HG03025 (cell line): ENCODE measurements around the gene APOC4.
"Not testable (repeated sequence)": the region's sequence is repeated elsewhere in the genome, so short reads cannot be mapped to it uniquely, and the experiment has no call there.

Source experiments
- ATAC-seq: cut with Tn5 transposase; IDR thresholded peaks from one replicate; pipeline ENCODE4 v1.9.1; 2021; ENCODE audit warnings: mild to moderate bottlenecking, moderate library complexity; ENCODE audit not compliant: unreplicated experiment, low FRiP score

APOC4 gene

DNA sequence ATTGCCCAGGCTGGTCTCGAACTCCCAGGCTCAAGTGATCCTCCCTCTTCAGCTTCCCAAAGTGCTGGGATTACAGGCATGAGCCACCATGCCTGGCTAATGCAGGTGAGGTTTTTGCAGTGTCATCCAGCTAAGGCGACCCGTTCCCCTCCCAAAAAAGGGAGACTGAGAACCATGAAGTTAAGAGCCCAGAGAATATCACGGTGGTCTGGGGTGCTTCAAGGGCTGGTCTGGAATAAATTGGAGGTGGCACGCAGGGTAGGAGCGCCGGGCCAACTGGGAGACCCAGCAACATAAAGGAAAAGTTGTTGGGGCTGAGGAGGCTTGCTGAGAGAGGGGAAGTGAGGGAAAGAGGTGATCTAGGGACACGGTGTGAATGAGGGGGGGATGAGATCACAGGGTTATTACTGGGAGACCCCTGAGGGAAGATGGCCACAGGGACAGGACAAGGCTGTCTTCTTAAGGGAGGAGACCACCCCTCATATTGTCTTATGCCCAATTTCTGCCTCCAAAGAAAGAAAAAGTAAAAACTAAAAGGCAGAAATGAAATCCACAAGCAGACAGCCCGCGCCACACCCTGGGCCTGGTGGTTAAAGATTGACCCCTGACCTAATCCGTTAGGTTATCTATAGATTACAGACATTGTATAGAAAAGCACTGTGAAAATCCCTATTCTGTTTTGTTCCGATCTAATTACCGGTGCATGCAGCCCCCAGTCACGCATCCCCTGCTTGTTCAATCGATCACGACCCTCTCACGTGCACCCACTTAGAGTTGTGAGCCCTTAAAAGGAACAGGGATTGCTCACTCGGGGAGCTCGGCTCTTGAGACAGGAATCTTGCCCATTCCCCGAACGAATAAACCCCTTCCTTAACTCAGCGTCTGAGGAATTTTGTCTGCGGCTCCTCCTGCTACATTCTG, 28.3 kb upstream of the APOC4 start:
- not testable (repeated sequence) for ATAC-seq

- ATAC-seq: peak; percentile 89
Observed at GRCh38 chr19:44914433-44915206, 27.4 kb upstream of the APOC4 start, which contains the start of gene APOC1. Gene APOC1, plus strand, starts transcription at chr19:44914608. Its CDS starts 284 bp downstream, at chr19:44914892.

DNA sequence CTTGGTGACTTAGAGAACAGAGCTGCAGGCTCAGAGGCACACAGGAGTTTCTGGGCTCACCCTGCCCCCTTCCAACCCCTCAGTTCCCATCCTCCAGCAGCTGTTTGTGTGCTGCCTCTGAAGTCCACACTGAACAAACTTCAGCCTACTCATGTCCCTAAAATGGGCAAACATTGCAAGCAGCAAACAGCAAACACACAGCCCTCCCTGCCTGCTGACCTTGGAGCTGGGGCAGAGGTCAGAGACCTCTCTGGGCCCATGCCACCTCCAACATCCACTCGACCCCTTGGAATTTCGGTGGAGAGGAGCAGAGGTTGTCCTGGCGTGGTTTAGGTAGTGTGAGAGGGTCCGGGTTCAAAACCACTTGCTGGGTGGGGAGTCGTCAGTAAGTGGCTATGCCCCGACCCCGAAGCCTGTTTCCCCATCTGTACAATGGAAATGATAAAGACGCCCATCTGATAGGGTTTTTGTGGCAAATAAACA, 17.8 kb upstream of the APOC4 start:
- no peak for ATAC-seq

- no peak for ATAC-seq
Observed at GRCh38 chr19:44925114-44925891, 16.7 kb upstream of the APOC4 start.

- not testable (repeated sequence) for ATAC-seq
Observed at GRCh38 chr19:44926245-44927077, 15.6 kb upstream of the APOC4 start.

GRCh38 chr19:44927746-44928145, 14.3 kb upstream of the APOC4 start:
- ATAC-seq: no peak

DNA sequence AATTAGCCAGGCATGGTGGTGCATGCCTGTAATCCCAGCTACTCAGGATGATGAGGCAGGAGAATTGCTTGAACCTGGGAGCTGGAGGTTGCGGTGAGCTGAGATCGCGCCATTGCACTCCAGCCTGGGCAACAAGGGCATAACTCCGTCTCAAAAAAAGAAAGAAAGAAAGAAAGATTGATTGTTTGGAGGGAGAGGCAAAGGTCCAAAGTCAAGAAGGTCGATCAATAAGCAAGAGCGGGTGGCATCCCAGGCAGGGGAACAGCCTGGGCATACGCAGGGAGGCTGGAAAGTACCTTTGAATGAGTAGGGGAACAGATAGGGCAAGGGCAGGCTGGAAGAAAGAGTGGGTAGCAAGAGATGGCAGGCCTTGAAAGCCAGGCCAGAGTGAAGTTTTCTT, 11.9 kb upstream of the APOC4 start:
- no peak for ATAC-seq

DNA sequence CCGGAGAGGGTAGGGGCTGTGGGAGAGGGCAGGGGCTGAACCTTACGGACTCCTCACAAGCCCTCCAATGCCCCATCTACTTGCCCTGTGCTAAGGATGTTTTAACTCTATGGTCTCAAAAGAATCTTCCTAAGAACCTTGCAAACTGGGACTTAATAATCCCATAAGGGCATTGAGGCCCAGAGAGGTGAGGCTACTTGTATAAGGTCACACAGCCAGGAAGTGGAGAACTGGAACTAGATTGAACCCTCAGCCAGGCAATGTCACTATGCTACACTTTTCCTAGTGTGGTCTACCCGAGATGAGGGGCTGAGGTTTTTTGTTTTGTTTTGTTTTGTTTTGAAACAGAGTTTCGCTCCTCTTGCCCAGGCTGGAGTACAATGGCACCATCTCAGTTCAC, 10.5 kb upstream of the APOC4 start:
- no peak for ATAC-seq

DNA sequence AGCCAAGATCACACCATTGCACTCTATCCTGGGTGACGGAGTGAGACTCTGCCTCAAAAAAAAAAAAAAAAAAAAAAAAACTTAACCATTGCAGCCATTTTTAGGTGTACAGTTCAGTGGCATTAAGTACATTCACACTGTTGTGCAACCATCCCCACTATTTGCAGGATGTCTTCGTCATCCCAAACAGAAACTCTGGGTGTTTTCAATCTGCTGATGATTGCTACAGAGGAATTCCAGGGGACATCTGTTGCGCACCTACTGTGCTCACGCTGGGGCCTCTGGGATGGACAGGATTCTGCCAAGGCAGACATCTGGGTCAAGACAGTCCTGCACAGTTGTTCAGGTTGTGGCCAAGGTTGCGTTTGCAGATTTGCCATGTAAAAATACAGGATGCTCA, 2.4 kb upstream of the APOC4 start:
- no peak for ATAC-seq

DNA sequence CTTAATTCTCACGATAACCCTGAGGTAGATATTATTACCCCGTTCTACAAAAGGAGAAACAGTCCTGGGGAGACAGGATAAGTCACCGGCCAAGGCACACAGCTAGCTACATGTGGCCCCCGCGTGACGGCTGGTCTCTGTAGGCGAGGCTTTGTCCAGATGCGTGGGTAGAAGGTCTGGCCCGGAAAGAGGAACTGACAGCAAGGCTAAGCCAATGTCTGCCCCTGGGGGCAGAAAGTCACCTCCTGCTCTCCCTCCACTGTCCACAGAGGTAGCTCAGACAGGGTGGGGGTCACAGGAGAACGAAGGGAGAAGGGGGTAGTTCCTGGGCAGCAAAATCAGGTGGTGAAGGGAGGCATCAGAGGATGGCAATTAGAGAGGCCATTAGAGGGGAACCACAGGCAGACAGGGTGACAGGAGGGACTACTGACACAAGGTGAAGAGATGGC, 1.8 kb downstream of the APOC4 start:
- no peak for ATAC-seq

DNA sequence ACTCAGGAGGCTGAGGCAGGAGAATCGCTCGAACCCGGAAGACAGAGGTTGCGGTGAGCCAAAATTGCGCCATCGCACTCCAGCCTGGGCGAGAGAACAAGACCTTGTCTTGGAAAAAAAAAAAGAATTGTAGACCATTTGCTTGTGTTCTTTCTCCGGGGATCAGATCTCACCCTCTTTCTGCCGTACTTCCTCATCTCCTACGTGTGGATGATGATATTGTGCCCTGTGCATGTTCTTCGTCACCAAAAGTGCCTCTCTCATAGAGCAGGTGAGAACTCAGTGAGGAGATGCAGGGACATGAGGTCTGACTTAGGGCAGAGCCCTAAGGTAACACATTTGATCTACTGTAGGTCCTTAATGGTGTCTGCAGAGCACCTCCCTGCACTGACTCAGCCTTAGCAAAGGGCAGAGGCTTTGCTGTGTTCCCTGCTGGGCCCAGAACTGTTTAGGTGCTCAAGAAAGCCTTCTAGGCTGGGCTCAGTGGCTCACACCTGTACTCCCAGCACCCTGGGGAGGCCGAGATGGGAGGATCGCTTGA, 5.1 kb downstream of the APOC4 start:
- no peak for ATAC-seq

DNA sequence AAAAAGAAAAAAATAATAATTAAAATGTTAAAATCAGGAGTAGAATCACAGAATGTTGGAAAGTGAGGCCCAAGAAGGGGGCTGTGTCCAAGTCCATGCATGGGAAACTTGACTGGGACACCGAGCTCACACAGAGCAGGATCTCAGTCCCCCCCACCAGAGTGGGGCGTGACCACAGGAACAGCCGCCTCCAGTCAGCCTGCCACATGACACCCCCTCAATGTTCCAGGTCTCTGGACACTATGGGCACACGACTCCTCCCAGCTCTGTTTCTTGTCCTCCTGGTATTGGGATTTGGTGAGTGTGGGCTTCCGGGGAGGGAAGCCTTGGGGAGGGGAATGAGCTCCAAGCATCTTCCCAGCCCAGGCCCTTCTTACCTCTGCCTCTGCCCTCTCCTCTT, 6.2 kb downstream of the APOC4 start:
- ATAC-seq: no peak

- no peak for ATAC-seq
Observed at GRCh38 chr19:44948763-44949374, 6.8 kb downstream of the APOC4 start.

DNA sequence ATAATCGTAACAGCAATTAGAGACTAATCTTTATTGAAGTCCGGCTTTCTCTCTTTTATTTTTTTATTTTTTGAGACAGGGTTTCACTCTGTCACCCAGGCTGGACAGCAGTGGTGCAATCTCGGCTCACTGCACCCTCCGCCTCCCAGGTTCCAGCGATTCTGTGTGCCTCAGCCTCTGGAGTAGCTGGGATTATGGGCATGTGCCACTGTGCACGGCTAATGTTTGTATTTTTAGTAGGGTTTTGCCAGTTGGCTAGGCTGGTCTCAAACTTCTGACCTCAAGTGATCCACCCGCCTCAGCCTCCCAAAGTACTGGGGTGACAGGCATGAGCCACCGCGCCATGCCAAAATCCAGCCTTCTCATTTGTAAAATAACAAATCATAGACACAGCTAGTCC, 7.5 kb downstream of the APOC4 start:
- ATAC-seq: no peak

- no peak for ATAC-seq
Observed at GRCh38 chr19:44951179-44952159, 9.4 kb downstream of the APOC4 start.

DNA sequence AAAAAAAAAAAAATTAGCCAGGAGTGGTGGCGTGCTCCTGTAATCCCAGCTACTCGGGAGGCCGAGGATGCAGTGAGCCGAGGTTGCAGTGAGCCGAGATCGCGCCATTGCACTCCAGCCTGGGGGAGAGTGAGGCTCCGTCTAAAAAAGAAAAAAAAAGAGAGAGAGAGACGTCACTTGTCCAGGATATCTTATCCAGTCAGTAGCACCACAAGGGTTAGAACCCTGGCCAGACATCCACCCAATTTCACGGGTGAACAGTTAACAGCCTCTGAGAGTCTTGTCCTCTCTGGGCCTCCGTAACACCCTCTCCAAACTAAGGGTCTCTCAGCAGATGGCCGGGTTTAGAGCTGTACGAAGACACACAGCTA, 12.2 kb downstream of the APOC4 start:
- no peak for ATAC-seq

DNA sequence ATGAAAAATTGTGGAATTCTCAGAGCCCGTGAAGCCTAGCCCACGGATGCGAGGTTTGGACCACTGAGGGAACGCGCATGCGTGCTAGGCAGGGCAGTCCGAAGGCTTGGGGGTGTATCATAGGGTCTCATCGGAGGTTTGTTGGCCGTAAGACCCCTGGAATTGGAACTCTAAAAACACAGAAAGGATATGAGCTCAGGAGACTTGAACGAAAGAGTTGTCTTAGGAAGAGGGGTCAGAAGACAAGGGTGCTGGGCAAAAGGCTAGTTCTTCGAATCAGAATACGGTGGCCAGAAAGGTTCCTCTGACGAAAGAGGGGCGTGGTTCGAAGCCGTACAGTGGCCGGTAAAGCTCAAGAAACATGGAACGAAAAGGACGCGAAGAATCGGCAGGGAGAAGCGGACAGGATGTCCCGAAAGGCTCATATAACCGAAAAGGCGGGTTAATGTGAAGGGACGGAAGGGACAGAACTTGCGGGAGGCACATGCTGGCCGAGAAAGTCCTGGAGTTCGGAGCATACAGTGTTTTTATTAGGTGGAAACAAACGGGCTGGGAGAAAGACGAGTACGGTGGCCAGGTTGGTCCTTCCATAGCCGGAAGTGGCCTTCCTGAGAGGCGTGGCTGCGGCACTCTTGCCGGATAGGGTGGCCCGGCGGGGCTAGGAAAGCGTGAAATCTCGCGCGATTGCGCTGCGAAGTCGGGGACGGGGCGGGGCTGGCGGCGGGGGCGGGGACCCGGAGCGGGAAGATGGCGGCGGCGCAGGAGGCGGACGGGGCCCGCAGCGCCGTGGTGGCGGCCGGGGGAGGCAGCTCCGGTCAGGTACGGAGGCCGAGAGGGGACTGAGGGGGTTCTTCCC, 12.8 kb downstream of the APOC4 start, which contains the start of gene CLPTM1:
Gene CLPTM1 (plus strand): TSS at position 732 of the 856 bp plus-strand sequence. CDS start 16 bp downstream, at position 748.
- ATAC-seq: peak; percentile 68
